ENCODE measurements around the gene LRRC14B. TPM values are rescaled to one million over a fixed set of nuclear protein-coding genes. Genes with fewer than 3 reads are reported as not detected.
A peak's percentile ranks its signal among the peaks of the same experiment; 100 is the strongest.

Gene LRRC14B
- polyA plus RNA-seq, 1 experiment, result not detected

DNA sequence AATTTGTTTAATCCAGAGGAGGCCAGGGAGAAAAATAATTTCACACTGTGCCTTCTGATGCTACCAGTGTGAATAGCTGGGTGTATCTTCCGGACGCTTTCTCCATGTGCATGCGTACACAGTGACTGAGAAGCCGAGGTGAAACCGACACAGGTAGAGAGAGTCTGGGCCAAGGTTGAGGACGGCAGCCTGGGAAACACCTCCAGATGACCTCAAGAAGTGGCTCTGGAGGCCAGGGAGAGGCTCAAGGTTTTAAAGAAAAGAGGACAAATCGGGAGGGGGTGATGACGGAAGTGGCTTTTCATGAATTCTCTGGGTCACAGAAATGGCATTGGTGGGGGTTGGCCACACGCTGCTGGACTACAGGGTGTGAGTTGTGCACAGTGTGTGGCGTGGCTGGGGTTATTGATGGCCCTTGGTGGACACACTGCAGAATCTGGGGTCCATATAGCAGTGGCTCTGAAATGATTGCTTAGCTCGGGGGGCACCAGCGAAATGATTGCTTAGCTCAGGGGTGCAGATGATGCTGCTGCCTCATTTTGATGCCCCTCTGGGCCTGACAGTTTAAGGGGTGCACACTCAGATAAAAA, 34.1 kb upstream of the LRRC14B start:
- no peaks in the 10 kb centered on the region; the same call in 1 of the 2 replicates for H3K9me3 ChIP-seq (ENCODE audit: control insufficient read depth, insufficient read depth, low read length)
- no peak overlapping the region for H3K27ac ChIP-seq (ENCODE audit: low read depth, low read length)
- peaks cover 10% of the 10 kb centered on the region for H3K27me3 ChIP-seq (ENCODE audit: control insufficient read depth, insufficient read depth, low read length)
- no peak for TF ChIP-seq CTCF (IDR thresholded peaks at IDR 0.05; ENCODE audit: low read depth, low read length)
- ChIA-PET POLR2A (no interaction called here), CTCF (no interaction called here)
- no peak for DNase-seq (ENCODE audit: low read depth, low spot score)
- no peak overlapping the region for H3K4me3 ChIP-seq (ENCODE audit: low read depth, low read length)

- Histone ChIP-seq H3K9me3 (ENCODE audit: control insufficient read depth, insufficient read depth, low read length) (no peaks in the 10 kb centered on the region; the same call in 1 of the 2 replicates), H3K4me3 (ENCODE audit: low read depth, low read length) (no peak overlapping the region), H3K27ac (ENCODE audit: low read depth, low read length) (no peak overlapping the region), H3K27me3 (ENCODE audit: control insufficient read depth, insufficient read depth, low read length) (peaks cover 10% of the 10 kb centered on the region)
- no peak for TF ChIP-seq CTCF (IDR thresholded peaks at IDR 0.05; ENCODE audit: low read depth, low read length)
- POLR2A ChIA-PET, result no interaction called here
- no peak for DNase-seq (ENCODE audit: low read depth, low spot score)
- CTCF ChIA-PET, result no interaction called here
These were observed 33.5 kb upstream of the LRRC14B start for GRCh38 chr5:157801-158200.

- no peak for TF ChIP-seq CTCF (IDR thresholded peaks at IDR 0.05; ENCODE audit: low read depth, low read length)
- CTCF ChIA-PET, result no interaction called here
- H3K9me3 ChIP-seq (ENCODE audit: control insufficient read depth, insufficient read depth, low read length), result no peaks in the 10 kb centered on the region; the same call in 1 of the 2 replicates
- H3K27me3 ChIP-seq (ENCODE audit: control insufficient read depth, insufficient read depth, low read length), result peaks cover 10% of the 10 kb centered on the region
- H3K27ac ChIP-seq (ENCODE audit: low read depth, low read length), result no peak overlapping the region
- POLR2A ChIA-PET, result interaction anchor here (1.1 kb wide), 1 partner anchor 29 kb away, joined by 4 read pairs; no protein-coding TSS in a partner anchor
- no peak for DNase-seq (ENCODE audit: low read depth, low spot score)
- H3K4me3 ChIP-seq (ENCODE audit: low read depth, low read length), result no peak overlapping the region
These were observed 32.4 kb upstream of the LRRC14B start for GRCh38 chr5:158807-159447.

DNA sequence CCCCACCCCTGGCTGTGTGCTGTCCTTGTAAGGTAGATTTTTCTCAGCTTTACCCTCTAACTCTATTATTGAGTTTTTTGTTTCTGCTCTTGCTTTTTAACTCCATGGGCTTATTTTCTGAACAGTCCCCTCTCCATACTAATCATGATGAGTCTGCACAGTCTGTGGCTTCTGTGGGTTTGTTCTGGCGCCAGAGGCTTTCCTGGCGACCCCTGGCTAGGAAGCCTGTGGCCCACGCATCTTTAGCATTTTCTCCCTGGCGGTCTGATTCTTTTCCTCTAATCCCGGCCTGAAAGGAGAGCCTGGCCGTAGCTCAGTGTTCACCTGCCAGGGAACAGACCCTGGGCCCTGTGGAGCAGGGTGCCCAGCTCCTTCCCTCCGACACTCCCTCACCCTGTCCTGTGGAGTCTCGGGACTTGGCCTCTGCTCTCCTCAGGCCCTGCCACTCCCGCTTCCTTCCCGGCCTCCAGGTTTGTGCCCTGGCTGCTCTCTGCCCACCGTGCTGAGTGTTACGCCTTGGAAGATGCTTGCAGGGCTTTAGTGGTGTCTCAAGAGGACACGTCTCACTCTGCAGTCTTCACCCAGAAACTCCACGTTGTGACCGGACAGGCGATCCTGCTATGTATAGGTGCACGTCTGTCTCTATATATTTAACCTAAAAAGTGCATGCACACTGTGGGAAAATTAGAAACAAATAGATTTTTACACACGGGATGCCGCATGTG, 31.7 kb upstream of the LRRC14B start:
- Histone ChIP-seq H3K4me3 (ENCODE audit: low read depth, low read length) (no peak overlapping the region), H3K9me3 (ENCODE audit: control insufficient read depth, insufficient read depth, low read length) (no peaks in the 10 kb centered on the region; the same call in 1 of the 2 replicates), H3K27ac (ENCODE audit: low read depth, low read length) (peak overlapping the region; percentile 31), H3K27me3 (ENCODE audit: control insufficient read depth, insufficient read depth, low read length) (peaks cover 10% of the 10 kb centered on the region)
- ChIA-PET POLR2A (interaction anchor here (1.1 kb wide), 1 partner anchor 30 kb away, joined by 4 read pairs; no protein-coding TSS in a partner anchor), CTCF (interaction anchor here (1.1 kb wide), 1 partner anchor 28 kb away, joined by 4 read pairs; no protein-coding TSS in a partner anchor)
- no peak for TF ChIP-seq CTCF (IDR thresholded peaks at IDR 0.05; ENCODE audit: low read depth, low read length)
- DNase-seq (ENCODE audit: low read depth, low spot score), result peak; percentile 47

Data from AG04450 (cell line).